ENCODE data around the gene DLG2. TPM values are rescaled to one million over a fixed set of nuclear protein-coding genes. Genes with fewer than 3 reads are reported as not detected.
"Not testable (repeated sequence)": the region's sequence is repeated elsewhere in the genome, so short reads cannot be mapped to it uniquely, and the experiment has no call there.

The DLG2 gene
- total RNA-seq, 4 donors from 2014 or later: 1.3 to 4.7 (median 2.4) TPM

DNA sequence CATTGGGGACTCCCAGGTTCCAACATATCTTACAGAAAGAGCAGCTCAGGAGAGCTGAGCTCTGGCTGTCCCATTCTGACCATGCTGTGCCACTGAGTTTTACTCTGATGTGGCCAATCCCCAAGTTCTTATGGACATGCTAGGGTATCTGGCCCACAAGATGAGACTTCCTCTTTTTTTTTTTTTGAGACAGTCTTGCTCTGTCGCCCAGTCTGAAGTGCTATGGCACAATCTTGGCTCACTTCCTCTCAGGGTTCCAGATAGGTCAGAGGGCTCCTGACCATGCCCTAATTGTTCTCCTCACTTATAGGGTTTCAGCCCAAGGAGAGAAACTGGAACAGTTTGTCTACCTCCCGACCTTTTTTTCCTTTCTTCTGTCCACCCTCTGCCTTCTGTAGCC lies 2188.7 kb downstream of the DLG2 start:
- ATAC-seq (no peak), DNase-seq (no peak)
- no peak overlapping the region for H3K4me3 ChIP-seq
- no peak overlapping the region for H3K27ac ChIP-seq
- intact Hi-C loops (cut with DNase I; ENCODE audit: low total_unique reads): no loop called here
- in situ Hi-C loops (cut with MboI; ENCODE audit: low sequenced_read_pairs in 4 of 4): no loop called here
- no peaks in the 10 kb centered on the region for H3K9me3 ChIP-seq
- H3K4me1 ChIP-seq: no peaks in the 10 kb centered on the region
- no peaks in the 10 kb centered on the region for H3K27me3 ChIP-seq
- TF ChIP-seq, protein P1, sequence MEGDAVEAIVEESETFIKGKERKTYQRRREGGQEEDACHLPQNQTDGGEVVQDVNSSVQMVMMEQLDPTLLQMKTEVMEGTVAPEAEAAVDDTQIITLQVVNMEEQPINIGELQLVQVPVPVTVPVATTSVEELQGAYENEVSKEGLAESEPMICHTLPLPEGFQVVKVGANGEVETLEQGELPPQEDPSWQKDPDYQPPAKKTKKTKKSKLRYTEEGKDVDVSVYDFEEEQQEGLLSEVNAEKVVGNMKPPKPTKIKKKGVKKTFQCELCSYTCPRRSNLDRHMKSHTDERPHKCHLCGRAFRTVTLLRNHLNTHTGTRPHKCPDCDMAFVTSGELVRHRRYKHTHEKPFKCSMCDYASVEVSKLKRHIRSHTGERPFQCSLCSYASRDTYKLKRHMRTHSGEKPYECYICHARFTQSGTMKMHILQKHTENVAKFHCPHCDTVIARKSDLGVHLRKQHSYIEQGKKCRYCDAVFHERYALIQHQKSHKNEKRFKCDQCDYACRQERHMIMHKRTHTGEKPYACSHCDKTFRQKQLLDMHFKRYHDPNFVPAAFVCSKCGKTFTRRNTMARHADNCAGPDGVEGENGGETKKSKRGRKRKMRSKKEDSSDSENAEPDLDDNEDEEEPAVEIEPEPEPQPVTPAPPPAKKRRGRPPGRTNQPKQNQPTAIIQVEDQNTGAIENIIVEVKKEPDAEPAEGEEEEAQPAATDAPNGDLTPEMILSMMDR (IDR thresholded peaks at IDR 0.05 in 4 of 5, conservative IDR thresholded peaks at IDR 0.05 in 1 of 5): no peak
- TF ChIP-seq POLR2A (IDR thresholded peaks at IDR 0.05): no peak
- H3K36me3 ChIP-seq: no peaks in the 10 kb centered on the region

DNA sequence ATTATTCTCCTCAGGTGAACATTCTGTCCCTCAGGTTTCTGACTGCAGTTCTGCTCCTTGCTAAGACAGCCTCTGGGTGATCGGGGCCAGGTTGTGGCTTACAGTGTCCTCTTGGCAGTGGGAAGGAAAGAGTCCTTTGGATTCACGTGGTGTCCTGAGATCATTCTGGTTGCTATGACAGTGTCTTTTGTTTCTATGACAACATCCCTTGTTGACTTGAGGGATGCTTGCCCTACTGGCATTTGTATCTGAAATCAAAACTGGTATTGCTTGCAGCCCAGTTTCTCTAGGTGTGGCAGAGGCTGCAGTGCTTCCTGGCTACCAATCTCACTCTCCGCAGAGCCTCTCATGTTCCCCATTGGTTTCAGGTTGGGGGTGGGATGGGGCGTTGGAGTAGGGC lies 2189.2 kb downstream of the DLG2 start:
- Histone ChIP-seq H3K4me3 (no peak overlapping the region), H3K4me1 (no peaks in the 10 kb centered on the region), H3K27me3 (no peaks in the 10 kb centered on the region), H3K27ac (no peak overlapping the region), H3K9me3 (no peaks in the 10 kb centered on the region), H3K36me3 (no peaks in the 10 kb centered on the region)
- in situ Hi-C loops (cut with MboI; ENCODE audit: low sequenced_read_pairs in 4 of 4): no loop called here
- TF ChIP-seq, protein P1 (IDR thresholded peaks at IDR 0.05 in 4 of 5, conservative IDR thresholded peaks at IDR 0.05 in 1 of 5): no peak
- no peak for TF ChIP-seq POLR2A (IDR thresholded peaks at IDR 0.05)
- ATAC-seq: no peak
- intact Hi-C loops (cut with DNase I; ENCODE audit: low total_unique reads): no loop called here
- DNase-seq: no peak

DNA sequence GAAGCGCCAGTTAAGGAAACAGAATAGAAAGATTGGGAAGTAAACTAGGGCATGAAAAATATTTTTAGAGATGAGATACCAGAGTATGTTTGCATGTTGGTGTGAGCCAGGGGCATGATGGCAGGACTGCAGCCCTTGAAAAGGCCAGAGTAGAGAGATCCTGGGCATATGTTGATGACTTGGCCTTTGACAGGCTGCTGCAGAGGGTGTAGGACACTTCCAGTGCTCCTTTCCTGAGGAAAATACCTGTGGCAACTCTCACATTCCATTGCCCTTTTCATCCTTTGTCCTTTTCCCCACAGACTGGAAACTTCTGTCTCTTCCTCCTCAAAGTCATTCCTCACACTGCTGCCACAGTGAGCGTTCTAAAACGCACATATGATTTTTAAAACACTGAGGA lies 2190.3 kb downstream of the DLG2 start:
- DNase-seq: no peak
- ATAC-seq: no peak
- in situ Hi-C loops (cut with MboI; ENCODE audit: low sequenced_read_pairs in 4 of 4): no loop called here
- no peaks in the 10 kb centered on the region for H3K36me3 ChIP-seq
- intact Hi-C loops (cut with DNase I; ENCODE audit: low total_unique reads): no loop called here
- no peaks in the 10 kb centered on the region for H3K4me1 ChIP-seq
- H3K27ac ChIP-seq: no peak overlapping the region
- no peaks in the 10 kb centered on the region for H3K27me3 ChIP-seq
- no peak overlapping the region for H3K4me3 ChIP-seq
- TF ChIP-seq, protein P1 (IDR thresholded peaks at IDR 0.05 in 4 of 5, conservative IDR thresholded peaks at IDR 0.05 in 1 of 5): no peak
- no peak for TF ChIP-seq POLR2A (IDR thresholded peaks at IDR 0.05)
- H3K9me3 ChIP-seq: no peaks in the 10 kb centered on the region

DNA sequence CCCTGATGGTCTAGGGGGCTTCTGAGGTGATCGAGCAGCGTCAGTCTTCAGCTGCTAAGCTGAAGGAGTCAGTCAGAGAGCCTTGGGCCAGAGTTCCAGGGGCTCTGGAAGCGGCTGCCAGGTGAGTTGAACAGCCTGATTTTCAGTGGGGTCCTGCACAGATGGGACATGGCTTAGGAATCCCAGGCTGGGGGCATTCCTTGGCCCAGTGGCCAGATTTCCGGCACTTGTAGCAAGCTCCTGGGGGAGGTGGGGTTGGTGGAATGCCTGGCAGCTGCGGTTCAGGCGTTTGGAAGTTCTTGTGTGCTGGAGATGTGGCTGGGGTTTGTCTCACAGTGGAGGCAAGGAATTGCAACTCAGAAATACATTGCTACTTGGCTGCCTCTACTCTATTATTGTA lies 2192.3 kb downstream of the DLG2 start:
- H3K27ac ChIP-seq; ATAC-seq; intact Hi-C loops (cut with DNase I; ENCODE audit: low total_unique reads); in situ Hi-C loops (cut with MboI; ENCODE audit: low sequenced_read_pairs in 4 of 4); H3K4me1 ChIP-seq; H3K4me3 ChIP-seq; H3K36me3 ChIP-seq; H3K27me3 ChIP-seq; H3K9me3 ChIP-seq; DNase-seq: not testable (repeated sequence)

DNA sequence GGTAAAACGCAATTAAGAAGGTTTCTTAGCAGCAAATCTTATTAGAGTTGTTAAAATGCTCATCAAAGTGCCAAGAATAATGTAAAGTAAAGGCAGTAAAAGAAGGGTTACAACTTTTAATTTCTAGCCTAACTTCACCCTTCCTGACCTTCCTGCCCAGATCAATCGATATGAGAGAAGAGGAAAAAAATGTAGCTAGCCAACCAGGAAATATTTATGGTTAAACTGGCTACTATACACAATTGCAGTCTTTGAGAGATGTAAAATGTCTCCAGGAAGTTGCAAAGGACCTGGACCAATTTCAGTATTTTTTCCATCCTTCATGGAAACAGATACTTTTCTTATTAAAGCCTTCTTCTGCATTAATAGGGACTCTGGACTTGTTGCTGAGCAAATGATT lies 2199.2 kb downstream of the DLG2 start:
- no peaks in the 10 kb centered on the region for H3K9me3 ChIP-seq
- TF ChIP-seq, protein P1 (IDR thresholded peaks at IDR 0.05 in 4 of 5, conservative IDR thresholded peaks at IDR 0.05 in 1 of 5): no peak
- TF ChIP-seq POLR2A (IDR thresholded peaks at IDR 0.05): no peak
- no peak for ATAC-seq
- DNase-seq: no peak
- H3K27me3 ChIP-seq: no peaks in the 10 kb centered on the region
- in situ Hi-C loops (cut with MboI; ENCODE audit: low sequenced_read_pairs in 4 of 4): no loop called here
- intact Hi-C loops (cut with DNase I; ENCODE audit: low total_unique reads): no loop called here
- no peak overlapping the region for H3K4me3 ChIP-seq
- no peaks in the 10 kb centered on the region for H3K4me1 ChIP-seq
- no peaks in the 10 kb centered on the region for H3K36me3 ChIP-seq
- no peak overlapping the region for H3K27ac ChIP-seq
